Activated CD4-positive, alpha-beta T cell treated with anti-CD3 and anti-CD28 coated beads, Interleukin-10, Interleukin-2, amounts not matched to agents 100 ng/mL and 50 ng/mL, durations not matched to agents 16 hours and 8 hours (primary cell): ENCODE measurements around the gene TSSK2.
A peak's percentile ranks its signal among the peaks of the same experiment; 100 is the strongest.

Source experiments
- DNase-seq: peaks from one replicate; pipeline ENCODE4 v3.0.0-alpha.2; 2020

TSSK2 gene

DNA sequence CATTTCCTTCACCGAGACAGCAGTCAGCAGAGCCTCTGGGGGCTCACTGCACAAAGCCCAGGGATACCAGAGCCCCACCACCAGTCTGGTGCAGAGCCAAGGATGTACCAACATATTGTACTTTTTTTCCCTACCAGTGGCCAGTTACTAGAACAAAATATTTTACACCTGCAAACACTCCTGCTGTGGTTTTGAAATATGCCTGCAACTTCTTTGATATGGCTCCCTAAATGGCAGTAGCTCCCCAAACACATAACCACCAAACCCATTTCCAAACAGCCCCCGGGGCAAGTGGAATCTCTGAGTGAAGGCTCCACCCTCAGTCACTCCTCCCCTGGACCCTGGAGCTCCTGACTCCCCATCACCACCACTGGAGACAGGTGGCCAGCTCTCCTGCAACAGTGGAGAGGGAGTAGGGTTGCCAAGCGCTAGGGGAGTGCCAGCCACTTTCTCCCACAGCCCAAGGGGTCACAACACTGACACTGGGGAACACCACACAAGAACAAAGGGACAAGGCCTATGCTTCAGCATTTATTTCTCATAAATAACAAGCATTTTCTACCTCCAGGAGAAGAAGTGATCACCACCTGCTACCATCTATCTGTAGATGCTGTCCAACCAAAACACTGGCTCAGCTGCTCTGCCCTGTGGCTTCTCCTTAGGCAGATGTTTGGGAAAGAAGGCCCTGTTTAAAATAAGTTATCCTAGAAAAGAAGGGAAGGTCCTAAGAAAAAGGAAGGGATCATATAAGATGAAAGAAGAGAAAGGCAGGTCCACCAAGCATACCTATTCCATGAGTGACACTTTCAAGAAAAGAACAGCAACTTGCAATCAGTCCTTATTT lies 24.0 kb upstream of the TSSK2 start:
- DNase-seq = no peak

DNA sequence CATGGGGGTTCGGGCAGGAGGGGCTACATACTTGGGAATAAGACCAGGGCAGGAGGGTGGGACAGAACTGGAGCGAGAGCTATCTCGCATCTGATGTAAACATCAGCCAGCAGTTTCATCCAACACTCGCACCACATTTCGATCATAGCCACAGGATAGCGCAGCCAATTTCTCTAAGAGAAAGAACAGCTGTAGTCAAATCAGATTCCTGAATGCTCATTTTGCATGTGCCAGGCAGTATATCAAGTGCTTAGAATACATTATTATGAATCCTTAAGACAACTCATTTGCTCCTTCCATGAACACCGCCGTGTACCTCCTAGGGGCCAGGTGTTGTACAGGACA lies 23.4 kb upstream of the TSSK2 start:
- DNase-seq = no peak

DNA sequence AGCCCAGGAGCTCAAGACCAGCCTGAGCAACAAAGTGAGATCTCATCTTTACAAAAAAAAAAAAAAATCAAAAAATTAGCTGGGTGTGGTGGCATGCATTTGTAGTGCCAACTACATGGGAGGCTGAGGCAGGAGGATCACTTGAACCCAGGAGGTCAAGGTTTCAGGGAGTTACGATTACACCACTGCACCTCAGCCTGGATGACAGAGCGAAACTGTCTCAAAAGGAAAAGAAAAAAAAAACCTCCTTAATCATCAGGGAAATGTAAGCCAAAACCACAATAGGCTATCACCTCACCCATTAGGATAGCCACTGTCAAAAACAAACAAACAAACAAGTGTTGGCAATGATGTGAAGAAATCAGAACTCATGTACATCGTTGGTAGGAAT lies 22.3 kb upstream of the TSSK2 start:
- DNase-seq = no peak

DNA sequence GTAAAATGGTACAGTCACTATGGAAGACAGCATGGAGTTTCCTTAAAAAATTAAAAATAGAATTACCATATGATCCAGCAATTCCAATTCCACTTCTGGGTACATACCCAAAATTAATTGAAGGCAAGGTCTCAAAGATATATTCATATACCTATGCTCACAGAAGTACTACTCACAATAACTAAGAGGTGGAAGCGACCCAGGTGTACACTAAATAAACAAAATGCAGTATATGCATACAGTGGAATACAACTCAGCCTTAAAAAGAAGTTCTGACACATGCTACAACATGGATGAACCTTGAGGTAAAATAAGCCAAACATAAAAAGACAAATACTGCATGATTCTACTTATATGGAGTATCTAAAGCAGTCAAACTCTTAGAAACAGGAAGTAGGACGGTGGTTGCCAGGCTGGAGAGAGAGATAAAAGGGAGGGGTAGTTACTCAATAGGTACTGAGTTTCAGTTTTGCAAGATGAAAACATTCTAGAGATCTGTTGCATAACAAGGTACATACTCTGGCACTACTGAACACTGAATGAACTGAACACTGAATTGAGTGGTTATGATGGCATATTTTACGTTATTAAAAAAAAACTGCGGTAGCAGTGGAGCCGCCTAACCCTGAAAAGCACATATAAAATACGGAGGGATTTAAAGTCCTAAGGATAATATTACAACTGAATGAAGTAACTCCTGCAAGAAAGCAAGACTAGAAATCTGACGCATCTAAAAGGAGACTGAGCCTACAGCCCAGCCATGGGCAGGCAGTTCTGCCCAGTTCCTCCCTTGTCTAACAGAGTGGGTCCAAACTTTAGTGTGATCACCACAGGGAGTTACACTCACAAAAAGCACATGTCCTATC lies 21.7 kb upstream of the TSSK2 start:
- peak; percentile 78 for DNase-seq

DNA sequence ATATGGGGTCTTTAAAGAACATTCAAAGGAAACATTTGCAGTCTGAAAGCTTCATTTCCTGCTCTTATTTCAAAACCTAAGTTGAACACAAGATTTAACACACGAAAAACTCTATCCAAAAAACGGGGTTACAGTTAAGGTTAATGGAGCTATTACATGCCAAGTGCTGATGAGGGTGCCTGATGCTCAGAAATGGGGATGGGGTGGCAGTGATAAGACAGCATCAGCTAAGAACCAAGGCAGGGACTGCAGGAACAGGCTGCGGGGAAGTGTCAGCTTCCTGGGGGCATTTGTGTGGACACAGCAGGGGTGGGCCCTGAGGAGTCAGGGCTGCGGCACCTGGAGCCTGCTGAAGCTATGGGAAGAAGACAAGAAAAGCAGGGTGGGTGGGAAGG lies 21.0 kb upstream of the TSSK2 start:
- no peak for DNase-seq

DNA sequence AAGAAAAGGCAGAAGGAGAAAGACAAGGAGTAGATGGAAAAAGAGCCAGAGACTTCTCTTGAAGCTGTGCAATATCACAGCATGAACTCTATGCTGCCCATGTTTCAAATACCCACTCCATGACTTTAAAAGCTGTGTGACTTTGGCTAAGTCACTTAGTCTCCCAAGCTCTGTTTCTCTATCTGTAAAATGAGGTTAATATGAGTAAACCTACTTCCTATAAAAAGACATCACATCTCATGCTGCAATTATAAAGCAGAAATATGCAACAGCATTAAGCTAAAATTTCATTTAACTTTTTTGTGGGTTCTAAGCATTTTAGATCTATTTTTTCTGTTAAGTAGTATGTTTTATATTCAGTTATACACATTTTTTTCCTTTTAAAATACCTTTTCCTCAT lies 20.5 kb upstream of the TSSK2 start:
- no peak for DNase-seq

DNA sequence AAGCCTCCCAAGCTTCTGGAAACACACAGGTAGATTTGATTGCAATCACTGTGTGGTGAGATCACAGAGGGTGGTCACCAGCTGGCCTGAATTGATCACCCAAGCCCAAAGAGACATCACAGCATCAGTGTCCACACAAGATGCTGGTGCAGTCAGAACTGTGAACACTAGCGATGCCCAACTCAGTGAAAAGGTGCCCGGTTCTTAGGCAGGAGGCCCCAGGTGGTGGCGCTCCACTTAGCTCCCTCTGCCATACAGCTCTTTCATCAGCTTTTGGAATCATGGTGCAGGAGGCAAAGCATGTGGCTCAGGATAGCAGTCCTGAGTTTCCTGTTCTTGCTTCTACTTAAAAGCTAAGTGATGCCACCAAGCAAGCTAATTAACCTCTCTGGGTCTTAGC lies 20.0 kb upstream of the TSSK2 start:
- no peak for DNase-seq

DNA sequence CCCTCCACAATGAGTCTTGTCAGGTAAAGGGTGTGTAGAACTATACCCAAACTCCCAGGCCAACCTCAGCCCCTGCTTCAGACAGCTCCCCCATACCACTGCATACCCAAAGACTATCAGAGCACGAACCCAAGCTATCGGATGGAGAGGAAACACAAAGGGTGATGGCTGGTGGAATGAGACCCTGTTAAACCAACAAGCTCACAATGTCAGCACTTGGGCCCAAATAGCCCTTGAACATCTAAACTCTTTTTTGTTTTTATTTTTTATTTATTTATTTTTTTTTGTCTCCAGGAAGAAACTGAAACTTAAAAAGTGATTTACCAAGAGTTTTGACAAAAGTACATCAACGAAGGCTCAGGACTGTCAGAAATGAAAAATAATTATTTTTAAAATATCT lies 19.5 kb upstream of the TSSK2 start:
- no peak for DNase-seq

DNA sequence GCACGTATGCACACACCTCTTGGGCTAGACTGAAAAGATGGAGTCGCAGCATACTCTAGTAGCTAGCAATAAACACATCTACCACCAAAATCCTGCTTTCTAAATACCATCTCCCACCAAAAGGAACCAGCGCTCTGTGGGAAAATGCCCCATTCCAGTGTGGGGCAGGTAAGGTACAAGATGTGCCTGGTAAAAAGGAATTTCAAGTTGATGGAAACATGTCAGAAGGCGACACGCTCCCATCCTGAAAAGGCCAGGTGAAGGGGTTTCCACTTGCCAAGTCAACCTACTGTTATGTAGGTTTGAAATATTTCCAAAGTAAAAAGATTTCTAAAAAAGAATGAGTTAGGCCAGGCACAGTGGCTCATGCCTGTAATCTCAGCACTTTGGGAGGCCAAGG lies 17.7 kb upstream of the TSSK2 start:
- no peak for DNase-seq

DNA sequence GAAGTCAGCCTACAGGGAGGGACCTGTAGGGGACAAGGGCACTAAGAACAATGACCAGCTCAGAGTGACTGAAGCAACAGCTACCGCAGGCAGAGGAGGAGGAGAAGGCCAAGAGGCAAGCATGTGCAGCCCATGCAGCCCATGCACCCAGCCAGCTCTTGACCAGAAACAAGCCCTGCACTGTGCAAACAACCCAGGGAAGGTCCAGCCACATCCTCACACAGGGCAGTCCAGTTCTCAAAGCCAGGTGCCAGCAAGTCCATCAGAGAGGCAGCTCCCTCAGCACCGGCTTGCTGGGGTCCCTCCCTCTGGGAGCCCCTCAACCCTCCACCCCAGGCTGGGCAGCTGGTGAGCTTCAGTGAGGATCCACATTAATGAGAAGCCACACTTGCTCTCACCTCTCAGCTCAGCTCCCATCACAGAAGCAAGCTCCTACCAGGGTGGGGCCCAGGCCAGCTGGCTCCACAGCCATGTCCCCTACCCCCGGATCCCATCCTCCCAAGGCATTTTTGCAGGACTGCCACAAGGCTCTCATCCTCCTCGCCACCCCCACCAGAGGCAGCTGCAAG lies 16.0 kb upstream of the TSSK2 start:
- DNase-seq = no peak

DNA sequence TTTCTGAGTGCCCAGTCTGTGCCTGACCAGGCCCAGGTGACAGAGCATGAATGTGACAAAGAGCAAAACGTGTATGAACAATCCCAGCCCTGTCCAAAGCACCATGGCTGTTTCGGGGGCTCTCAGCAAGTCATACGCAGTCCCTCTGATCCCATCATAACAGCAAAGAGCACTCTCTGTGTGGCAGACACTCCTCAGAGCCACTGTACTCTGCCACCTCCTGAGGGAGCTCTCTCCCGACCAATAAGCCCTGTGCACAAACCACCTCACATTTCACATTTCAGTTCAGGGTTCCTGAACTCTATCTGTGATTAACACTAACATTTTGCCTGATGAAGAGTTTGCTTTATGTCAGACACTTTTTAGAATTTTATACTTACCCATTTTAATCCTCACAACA lies 15.5 kb upstream of the TSSK2 start:
- DNase-seq = no peak

DNA sequence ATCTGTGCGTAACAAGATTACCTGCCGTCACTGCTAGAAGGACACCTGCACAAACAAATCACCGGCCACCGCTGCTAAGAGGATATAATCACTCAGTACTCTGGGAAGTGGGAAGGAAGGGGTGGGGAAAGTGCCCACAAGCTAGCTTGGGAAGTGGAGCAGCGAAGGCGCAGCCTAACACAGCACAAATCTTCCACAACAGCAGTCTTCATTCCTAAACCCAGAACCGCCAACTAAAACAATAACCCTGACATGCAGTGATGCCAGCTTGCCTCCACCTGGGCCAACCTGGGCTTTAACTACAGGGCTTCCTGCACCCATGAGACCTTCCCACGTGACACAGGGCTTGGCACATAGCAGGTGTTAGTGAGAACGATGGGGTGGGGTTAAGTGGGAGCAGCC lies 14.0 kb upstream of the TSSK2 start:
- no peak for DNase-seq

DNA sequence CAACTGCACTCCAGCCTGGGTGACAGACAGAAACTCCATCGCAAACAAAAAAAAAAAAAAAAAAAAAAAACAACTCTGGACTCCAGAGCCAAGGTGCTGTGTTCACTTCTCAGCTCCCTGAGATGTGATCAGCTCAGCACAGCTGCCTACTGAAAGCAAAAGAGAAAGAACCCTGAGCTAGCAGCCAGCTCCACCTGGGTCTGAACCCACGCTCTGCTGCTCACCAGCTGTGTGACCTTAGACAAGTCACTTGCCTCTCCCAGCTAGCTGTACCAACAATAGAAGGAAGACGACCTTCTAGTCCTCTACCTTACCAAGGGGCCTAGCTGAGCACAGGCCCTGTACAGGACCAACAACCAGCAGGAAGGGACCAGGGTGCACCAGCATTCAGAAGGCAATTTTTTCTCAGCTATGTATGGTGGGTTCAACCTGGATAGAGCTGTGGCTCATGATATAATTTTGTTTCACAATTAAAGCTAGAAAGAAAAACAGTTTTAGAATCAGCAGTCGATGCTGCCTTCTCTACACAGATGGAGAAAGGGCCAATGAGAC lies 12.7 kb upstream of the TSSK2 start:
- DNase-seq = peak; percentile 22

DNA sequence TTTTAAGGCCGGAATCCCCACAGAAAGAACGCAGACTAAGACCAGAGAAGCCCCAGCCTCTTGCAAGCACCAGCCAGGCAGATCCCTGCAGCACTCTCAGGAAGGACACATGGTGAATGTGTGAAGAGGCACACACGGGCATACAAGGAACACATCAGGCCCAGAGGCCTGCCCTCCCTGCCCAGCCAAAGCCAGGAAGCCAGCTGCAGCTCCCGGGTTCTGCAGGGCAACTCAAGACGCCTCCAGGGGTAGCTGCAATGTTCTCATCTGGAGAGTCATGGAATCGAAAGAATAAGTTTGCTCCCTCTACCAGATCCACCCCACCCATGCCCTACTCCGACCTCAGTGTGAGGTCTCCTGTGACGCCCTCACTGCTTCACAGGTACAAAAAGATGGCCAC lies 11.2 kb upstream of the TSSK2 start:
- no peak for DNase-seq

DNA sequence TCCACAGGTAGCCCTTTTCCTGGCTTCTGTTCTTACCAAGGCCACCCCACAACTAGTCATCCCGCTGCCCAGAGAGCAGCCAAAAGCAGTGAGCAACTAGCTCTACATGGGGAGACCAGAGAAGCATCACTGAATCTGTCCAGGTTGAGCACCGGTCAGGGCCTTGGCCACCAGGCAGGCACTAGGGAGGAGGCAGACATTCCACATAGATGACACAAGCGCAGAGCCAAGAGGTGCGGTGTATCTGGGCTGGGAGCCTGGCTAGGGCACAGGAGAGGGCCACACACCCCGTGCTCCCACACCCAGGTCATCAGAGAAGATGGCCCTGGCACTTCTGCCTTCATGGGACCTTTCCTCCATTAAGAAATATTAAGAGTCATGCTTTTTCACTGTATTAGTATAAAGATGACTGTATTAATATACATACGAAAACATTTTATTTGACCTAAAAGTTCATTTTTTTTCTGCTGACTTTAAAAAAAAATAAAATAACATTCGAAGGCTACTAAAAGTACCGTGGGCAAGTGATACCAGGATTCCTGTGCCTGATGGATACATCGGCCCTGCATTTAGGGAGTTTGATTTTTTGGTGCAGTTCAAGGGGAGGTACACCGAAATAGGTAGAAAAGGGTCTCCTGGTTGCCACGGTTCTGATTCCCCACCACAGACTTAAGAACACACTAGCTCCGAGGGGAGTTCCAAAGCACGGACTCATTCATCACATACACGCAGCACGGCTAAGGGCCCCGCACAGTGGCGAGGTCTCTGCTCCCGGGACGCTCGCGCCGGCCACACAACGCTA lies 10.1 kb upstream of the TSSK2 start:
- no peak for DNase-seq

DNA sequence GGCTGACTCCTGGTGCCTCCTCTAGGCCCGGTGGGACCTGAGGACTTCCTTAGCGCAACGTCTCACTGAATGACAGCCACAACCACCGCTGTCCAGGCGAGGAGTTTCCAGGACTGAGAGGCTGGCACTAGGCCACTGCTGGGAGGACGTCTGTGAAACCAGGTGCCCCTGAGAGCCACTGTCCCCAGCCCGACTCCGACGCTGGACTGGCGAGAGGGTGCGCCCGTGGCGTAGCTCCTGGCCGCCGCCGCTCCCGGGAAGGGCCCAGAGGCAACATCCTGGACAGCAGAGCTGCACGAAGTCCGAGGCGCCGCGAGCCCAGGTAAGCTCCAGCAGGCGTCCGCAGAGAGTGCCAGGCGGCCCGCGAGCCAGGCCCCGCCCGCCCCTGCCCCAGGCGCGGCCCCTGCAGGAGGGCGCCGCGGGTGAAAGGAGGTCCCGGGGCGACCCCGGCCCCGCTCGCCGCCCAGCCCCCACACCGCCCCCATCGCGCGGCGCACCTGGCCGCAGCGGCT lies 9.4 kb upstream of the TSSK2 start:
- peak; percentile 44 for DNase-seq

DNA sequence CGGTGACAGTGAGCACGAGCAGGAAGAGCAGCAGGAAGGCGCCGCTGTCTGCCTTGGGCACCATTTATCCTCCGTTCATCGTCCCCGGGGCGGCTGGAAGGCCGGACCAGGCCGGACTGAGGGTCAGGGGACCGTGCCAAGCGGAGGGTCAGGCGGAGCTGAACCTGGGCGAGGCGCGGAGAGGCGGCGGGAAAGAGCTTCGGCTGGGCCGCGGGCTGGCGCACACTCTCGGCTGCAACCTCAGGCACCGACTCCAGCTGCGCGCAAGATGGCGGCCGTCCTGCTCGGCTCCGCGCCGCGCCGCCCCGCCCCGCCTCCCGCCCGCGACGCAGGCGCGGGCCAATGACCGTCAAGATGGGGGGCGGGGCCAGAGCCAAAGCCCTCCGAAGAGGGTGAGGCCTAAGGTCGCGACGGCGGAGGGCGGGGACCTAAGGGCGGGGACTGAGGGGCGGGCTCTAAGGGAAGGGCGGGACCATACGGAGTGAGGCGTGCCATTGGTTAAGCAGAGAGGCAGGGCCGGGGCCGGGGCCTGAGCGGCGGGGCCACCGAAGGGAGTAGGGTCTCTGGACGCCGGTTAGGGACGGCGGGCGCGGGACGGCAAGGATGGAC lies 8.9 kb upstream of the TSSK2 start, which contains the start of gene DGCR2:
Gene DGCR2 (minus strand): TSS at position 270 of the 609 bp plus-strand sequence. CDS start 206 bp downstream, at position 64.
- DNase-seq = peak; percentile 98

DNA sequence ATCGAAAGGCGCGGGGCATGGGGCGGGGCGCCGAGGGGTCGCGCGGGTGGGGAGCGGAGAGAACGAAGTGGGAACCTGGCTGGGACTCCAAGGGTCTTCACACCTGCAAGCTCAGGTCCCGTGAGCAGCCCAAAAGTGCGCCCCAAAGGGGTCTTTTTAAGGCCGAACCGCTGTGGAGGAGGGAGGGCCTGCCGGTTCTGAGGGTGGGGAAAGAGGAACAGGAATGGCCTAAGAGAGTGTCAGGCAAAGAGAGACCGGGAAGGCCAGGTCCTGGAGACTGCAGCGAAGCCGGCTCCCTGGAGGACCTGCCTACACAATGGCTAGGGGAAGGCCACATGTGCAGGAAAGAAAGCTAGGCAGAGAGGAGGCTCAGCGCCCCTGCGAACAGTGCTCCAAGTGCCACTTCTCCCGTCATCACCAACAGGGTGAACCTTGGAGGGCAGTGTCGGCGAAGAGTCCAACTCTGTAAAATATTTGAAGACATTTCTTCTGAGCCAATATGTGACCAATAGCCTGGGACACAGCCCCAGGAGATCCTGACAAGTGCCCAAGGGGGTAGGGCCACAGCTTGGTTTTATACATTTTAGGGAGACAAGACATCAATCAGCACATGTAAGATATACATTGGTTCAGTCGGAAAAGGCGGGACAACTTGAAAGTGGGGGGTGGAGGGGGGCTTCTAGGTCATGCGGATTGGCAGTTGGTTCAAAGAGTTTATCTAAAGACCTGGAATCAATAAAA lies 8.2 kb upstream of the TSSK2 start:
- no peak for DNase-seq

DNA sequence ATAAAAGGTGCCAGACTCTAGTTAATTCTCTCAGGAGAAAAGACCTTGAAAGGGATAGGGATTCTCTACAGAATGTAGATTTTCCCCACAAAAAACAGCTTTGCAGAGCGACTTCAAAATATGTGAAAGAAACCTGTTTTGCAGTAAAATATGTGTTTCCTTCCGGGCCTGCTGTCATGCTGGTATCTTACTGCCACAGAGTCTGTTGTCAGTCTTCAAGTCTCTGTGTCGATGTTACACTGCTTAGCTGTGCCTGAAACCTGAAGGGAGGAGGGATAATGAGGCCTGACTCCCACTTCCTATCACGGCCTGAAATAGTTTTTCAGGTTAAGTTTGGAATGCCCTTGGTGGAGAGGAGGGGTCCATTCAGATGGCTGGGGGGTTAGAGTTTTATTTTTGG lies 7.2 kb upstream of the TSSK2 start:
- DNase-seq = no peak

DNA sequence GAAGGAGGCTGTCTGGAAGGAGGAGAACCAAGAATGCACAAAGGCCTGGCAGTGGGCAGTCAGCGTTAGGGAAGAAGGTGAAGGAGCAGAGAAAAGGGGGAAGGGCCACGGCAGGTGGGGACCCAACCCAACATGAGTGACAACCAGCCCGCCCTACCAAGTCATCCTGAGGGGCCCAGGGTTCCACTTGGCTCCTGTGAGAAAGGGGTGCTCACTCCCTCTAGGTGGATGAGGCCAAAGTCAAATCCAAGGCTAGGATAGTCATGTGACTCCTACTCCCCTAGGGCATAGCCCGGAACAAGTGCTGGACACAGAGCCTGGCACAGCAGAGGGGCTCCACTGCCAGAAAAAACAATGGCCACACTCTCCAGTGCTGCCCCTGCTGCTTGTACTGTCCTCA lies 6.7 kb upstream of the TSSK2 start:
- no peak for DNase-seq

DNA sequence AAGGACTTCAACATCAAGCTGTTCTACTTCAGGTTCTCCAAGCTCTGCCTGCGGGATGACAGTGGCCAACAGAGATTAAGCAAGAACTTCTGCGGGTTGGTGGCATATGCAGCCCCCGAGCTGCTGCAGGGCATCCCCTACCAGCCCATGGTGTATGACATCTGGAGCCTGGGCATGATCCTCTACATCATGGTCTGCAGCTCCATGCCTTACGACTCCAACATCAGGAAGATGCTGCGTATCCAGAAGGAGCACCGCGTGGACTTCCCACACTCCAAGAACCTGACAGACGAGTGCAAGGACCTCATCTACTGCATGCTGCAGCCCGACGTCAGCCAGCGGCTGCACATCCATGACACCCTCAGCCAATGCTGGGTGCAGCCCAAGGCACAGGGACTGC lies 6.1 kb upstream of the TSSK2 start:
- no peak for DNase-seq
